Fibroblast of villous mesenchyme (primary cell): ENCODE results near the gene FAM171A2. TPM values are rescaled to one million over a fixed set of nuclear protein-coding genes. Genes with fewer than 3 reads are reported as not detected.

Experiments used
- DNase-seq: peaks from one replicate; pipeline ENCODE4 v3.0.0-alpha.2; 2010; ENCODE audit warnings: low read depth
- H3K4me3 ChIP-seq: 2 replicates; pipeline ENCODE4 v1.5.1; 2011; ENCODE audit warnings: low read depth, mild to moderate bottlenecking, low read length
- CTCF ChIP-seq: IDR thresholded peaks from 2 replicates; pipeline ENCODE4 v1.5.1; 2012; ENCODE audit warnings: low read depth, mild to moderate bottlenecking, low read length; ENCODE audit not compliant: insufficient read depth
- small RNA-seq: library from RNA; depleted of rRNA; stranded (forward); fragments of <200 nt; gene quantifications from one replicate; pipeline ENCODE3, GENCODE V24; 2012
- total RNA-seq: library from RNA; depleted of rRNA; stranded (reverse); fragments of >200 nt; gene quantifications from 2 replicates; pipeline ENCODE4 v1.2.3, GENCODE V29; 2012

Gene FAM171A2
- total RNA-seq, 1 donor = 0.86 TPM

- DNase-seq = no peak
- no peak for TF ChIP-seq CTCF
Observed at GRCh38 chr17:44310188-44310587, 53.5 kb downstream of the FAM171A2 start.

DNA sequence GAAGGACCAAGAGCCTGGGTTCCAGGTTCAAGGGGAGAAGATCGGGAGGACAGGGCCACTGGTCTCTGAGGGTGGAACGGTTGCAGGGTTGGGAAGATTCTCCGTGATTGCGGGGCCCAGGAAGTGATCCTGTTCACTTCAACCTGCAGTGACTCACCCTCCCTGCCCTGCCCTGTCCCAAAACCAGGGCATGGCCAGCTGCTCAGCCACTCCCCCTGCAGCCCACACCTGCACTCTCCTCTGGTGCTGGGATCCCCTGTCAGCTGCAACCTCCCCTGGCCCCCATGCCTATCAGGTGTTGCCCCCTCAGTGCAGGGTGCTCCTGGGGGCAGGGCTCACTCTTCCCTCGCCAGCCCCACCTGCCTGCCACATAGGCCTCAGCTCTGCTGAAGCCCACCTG, 54.2 kb downstream of the FAM171A2 start:
- TF ChIP-seq CTCF = no peak
- H3K4me3 ChIP-seq = no peak overlapping the region
- no peak for DNase-seq

More at GRCh38 chr17:44310188-44310587, 53.5 kb downstream of the FAM171A2 start:
- no peak overlapping the region for H3K4me3 ChIP-seq

GRCh38 chr17:44308865-44309264, 54.8 kb downstream of the FAM171A2 start:
- peak overlapping the region; percentile 1 for H3K4me3 ChIP-seq
- DNase-seq = no peak
- no peak for TF ChIP-seq CTCF

DNA sequence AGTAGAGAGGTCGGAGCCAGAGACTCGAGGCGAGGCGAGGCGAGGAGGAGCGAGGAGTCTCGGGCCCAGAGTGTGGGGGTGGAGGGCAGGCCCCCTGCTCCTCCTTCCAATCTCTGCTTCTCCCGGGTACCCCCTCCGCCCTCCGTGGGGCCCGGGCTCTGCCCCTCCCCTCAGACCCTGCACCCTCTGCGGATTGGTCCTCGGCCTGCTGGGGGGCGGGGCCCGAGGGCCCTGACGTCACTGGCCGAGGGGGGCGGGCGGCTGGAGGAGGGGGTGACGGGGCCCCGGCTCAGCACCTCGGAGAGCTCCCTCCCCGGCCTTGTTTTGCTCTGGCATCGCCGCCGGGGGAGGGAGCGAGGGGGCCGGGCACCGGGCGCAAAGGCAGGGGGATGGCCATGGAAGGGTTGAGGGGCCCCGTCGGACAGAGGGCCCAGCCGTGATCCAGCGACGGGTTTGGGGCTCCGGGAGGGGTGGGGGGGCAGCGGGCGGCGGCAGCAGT, 55.3 kb downstream of the FAM171A2 start, which contains the start of gene RUNDC3A:
RUNDC3A (plus strand) TSS at position 282 of the 499 bp plus-strand sequence. CDS start 232 bp downstream, outside the sequence.
- no peak for TF ChIP-seq CTCF
- peak within 1 kb of the TSS; percentile 54 for H3K4me3 ChIP-seq
- DNase-seq = peak; percentile 86

GRCh38 chr17:44307387-44308186, 56.1 kb downstream of the FAM171A2 start:
- DNase-seq = peak; percentile 64
- TF ChIP-seq CTCF = no peak
- peak overlapping the region; percentile 54 for H3K4me3 ChIP-seq

GRCh38 chr17:44304651-44305050, 59.0 kb downstream of the FAM171A2 start:
- no peak for DNase-seq
- H3K4me3 ChIP-seq = no peak overlapping the region
- TF ChIP-seq CTCF = no peak

Small RNA genes lying within 50 kb of the gene (small RNA-seq; reads per million reads assigned to genes)
- gene RF00012 (0.28 reads per million), gene RN7SL258P (not detected), gene RNU6-453P (not detected)

Other genes with a start within 250 kb of the FAM171A2 start
- 36.7 and 62.8 TPM in 2 replicates for gene HDAC5, start 240.2 kb downstream of the FAM171A2 start, total RNA-seq
- gene HROB, start 221.9 kb downstream of the FAM171A2 start, total RNA-seq = 3.0 and 3.2 TPM in 2 replicates
- gene ASB16, start 193.1 kb downstream of the FAM171A2 start, total RNA-seq = under 0.01 TPM in 1 of 2 replicates, not detected in the other
- 19.0 and 28.1 TPM in 2 replicates for gene TMUB2, start 176.9 kb downstream of the FAM171A2 start, total RNA-seq
- 43.6 and 48.3 TPM in 2 replicates for gene ATXN7L3, start 164.0 kb downstream of the FAM171A2 start, total RNA-seq
- gene UBTF, start 144.2 kb downstream of the FAM171A2 start, total RNA-seq = 46.1 and 46.6 TPM in 2 replicates
- gene SLC4A1, start 95.7 kb downstream of the FAM171A2 start, total RNA-seq = not detected in 2 replicates
- gene RUNDC3A, start 55.3 kb downstream of the FAM171A2 start, total RNA-seq = under 0.01 TPM in 1 of 2 replicates, not detected in the other
- 58.9 and 61.7 TPM in 2 replicates for gene SLC25A39, start 39.0 kb downstream of the FAM171A2 start, total RNA-seq
- gene GRN, start 18.6 kb downstream of the FAM171A2 start, total RNA-seq = 165 and 256 TPM in 2 replicates
- gene ITGA2B, start 25.8 kb upstream of the FAM171A2 start, total RNA-seq = under 0.01 TPM in 2 replicates
- 23.8 and 31.1 TPM in 2 replicates for gene GPATCH8, start 139.6 kb upstream of the FAM171A2 start, total RNA-seq
- 35.4 and 36.3 TPM in 2 replicates for gene FZD2, start 193.6 kb upstream of the FAM171A2 start, total RNA-seq